Measurements from ENCODE around the gene ATF4.

ATF4 gene

GRCh38 chr22:39535831-39536449 lies 15.6 kb downstream of the ATF4 start:
- Histone ChIP-seq H3K36me3 (ENCODE audit: control insufficient read depth in 1 of 2, insufficient read depth in 2 of 2, low read length in 2 of 2) (peaks cover 0 to 3% of the 10 kb centered on the region in 2 donors), H3K9ac (ENCODE audit: low read depth in 1 of 2, low read length in 2 of 2) (no peak overlapping the region), H3K4me3 (ENCODE audit: low read depth in 1 of 2, low read length in 2 of 2) (no peak overlapping the region), H3K27me3 (ENCODE audit: control insufficient read depth in 1 of 2, insufficient read depth in 2 of 2, low read length in 2 of 2) (no peaks in the 10 kb centered on the region), H3K27ac (ENCODE audit: low read depth, low read length) (no peak overlapping the region), H3K9me3 (ENCODE audit: control insufficient read depth in 1 of 2, low read length in 2 of 2) (no peaks in the 10 kb centered on the region), H3K4me1 (ENCODE audit: control insufficient read depth in 1 of 2, insufficient read depth in 2 of 2, low read length in 2 of 2) (peaks cover 16 to 19% of the 10 kb centered on the region in 2 donors)

- no peak overlapping the region for H3K27ac ChIP-seq (ENCODE audit: low read depth, low read length)
- no peak overlapping the region for H3K4me3 ChIP-seq (ENCODE audit: low read depth in 1 of 2, low read length in 2 of 2)
- peaks cover 8 to 12% of the 10 kb centered on the region in 2 donors for H3K4me1 ChIP-seq (ENCODE audit: control insufficient read depth in 1 of 2, insufficient read depth in 2 of 2, low read length in 2 of 2)
- no peaks in the 10 kb centered on the region for H3K9me3 ChIP-seq (ENCODE audit: control insufficient read depth in 1 of 2, low read length in 2 of 2)
- no peaks in the 10 kb centered on the region for H3K27me3 ChIP-seq (ENCODE audit: control insufficient read depth in 1 of 2, insufficient read depth in 2 of 2, low read length in 2 of 2)
- H3K9ac ChIP-seq (ENCODE audit: low read depth in 1 of 2, low read length in 2 of 2) = no peak overlapping the region
- H3K36me3 ChIP-seq (ENCODE audit: control insufficient read depth in 1 of 2, insufficient read depth in 2 of 2, low read length in 2 of 2) = no peaks in the 10 kb centered on the region
These were observed 16.3 kb downstream of the ATF4 start for GRCh38 chr22:39536711-39537110.

GRCh38 chr22:39537975-39538374 lies 17.6 kb downstream of the ATF4 start:
- no peak overlapping the region for H3K27ac ChIP-seq (ENCODE audit: low read depth, low read length)
- no peaks in the 10 kb centered on the region for H3K9me3 ChIP-seq (ENCODE audit: control insufficient read depth in 1 of 2, low read length in 2 of 2)
- no peaks in the 10 kb centered on the region for H3K36me3 ChIP-seq (ENCODE audit: control insufficient read depth in 1 of 2, insufficient read depth in 2 of 2, low read length in 2 of 2)
- no peak overlapping the region for H3K4me3 ChIP-seq (ENCODE audit: low read depth in 1 of 2, low read length in 2 of 2)
- peaks cover 4 to 7% of the 10 kb centered on the region in 2 donors for H3K4me1 ChIP-seq (ENCODE audit: control insufficient read depth in 1 of 2, insufficient read depth in 2 of 2, low read length in 2 of 2)
- H3K9ac ChIP-seq (ENCODE audit: low read depth in 1 of 2, low read length in 2 of 2) = no peak overlapping the region
- H3K27me3 ChIP-seq (ENCODE audit: control insufficient read depth in 1 of 2, insufficient read depth in 2 of 2, low read length in 2 of 2) = no peaks in the 10 kb centered on the region

GRCh38 chr22:39543095-39543494 lies 22.7 kb downstream of the ATF4 start:
- no peaks in the 10 kb centered on the region for H3K9me3 ChIP-seq (ENCODE audit: control insufficient read depth in 1 of 2, low read length in 2 of 2)
- H3K9ac ChIP-seq (ENCODE audit: low read depth in 1 of 2, low read length in 2 of 2) = no peak overlapping the region
- H3K4me3 ChIP-seq (ENCODE audit: low read depth in 1 of 2, low read length in 2 of 2) = no peak overlapping the region
- peaks cover 3 to 10% of the 10 kb centered on the region in 2 donors for H3K27me3 ChIP-seq (ENCODE audit: control insufficient read depth in 1 of 2, insufficient read depth in 2 of 2, low read length in 2 of 2)
- no peak overlapping the region for H3K27ac ChIP-seq (ENCODE audit: low read depth, low read length)
- H3K4me1 ChIP-seq (ENCODE audit: control insufficient read depth in 1 of 2, insufficient read depth in 2 of 2, low read length in 2 of 2) = no peaks in the 10 kb centered on the region
- H3K36me3 ChIP-seq (ENCODE audit: control insufficient read depth in 1 of 2, insufficient read depth in 2 of 2, low read length in 2 of 2) = no peaks in the 10 kb centered on the region

GRCh38 chr22:39545386-39546365 lies 25.3 kb downstream of the ATF4 start:
- Histone ChIP-seq H3K36me3 (ENCODE audit: control insufficient read depth in 1 of 2, insufficient read depth in 2 of 2, low read length in 2 of 2) (no peaks in the 10 kb centered on the region), H3K4me1 (ENCODE audit: control insufficient read depth in 1 of 2, insufficient read depth in 2 of 2, low read length in 2 of 2) (no peaks in the 10 kb centered on the region), H3K9me3 (ENCODE audit: control insufficient read depth in 1 of 2, low read length in 2 of 2) (no peaks in the 10 kb centered on the region), H3K27ac (ENCODE audit: low read depth, low read length) (no peak overlapping the region), H3K27me3 (ENCODE audit: control insufficient read depth in 1 of 2, insufficient read depth in 2 of 2, low read length in 2 of 2) (peaks cover 11 to 22% of the 10 kb centered on the region in 2 donors), H3K9ac (ENCODE audit: low read depth in 1 of 2, low read length in 2 of 2) (no peak overlapping the region), H3K4me3 (ENCODE audit: low read depth in 1 of 2, low read length in 2 of 2) (no peak overlapping the region)

- no peaks in the 10 kb centered on the region for H3K9me3 ChIP-seq (ENCODE audit: control insufficient read depth in 1 of 2, low read length in 2 of 2)
- H3K36me3 ChIP-seq (ENCODE audit: control insufficient read depth in 1 of 2, insufficient read depth in 2 of 2, low read length in 2 of 2) = no peaks in the 10 kb centered on the region
- no peaks in the 10 kb centered on the region for H3K4me1 ChIP-seq (ENCODE audit: control insufficient read depth in 1 of 2, insufficient read depth in 2 of 2, low read length in 2 of 2)
- no peak overlapping the region for H3K27ac ChIP-seq (ENCODE audit: low read depth, low read length)
- peaks cover 11 to 24% of the 10 kb centered on the region in 2 donors for H3K27me3 ChIP-seq (ENCODE audit: control insufficient read depth in 1 of 2, insufficient read depth in 2 of 2, low read length in 2 of 2)
- no peak overlapping the region for H3K9ac ChIP-seq (ENCODE audit: low read depth in 1 of 2, low read length in 2 of 2)
- H3K4me3 ChIP-seq (ENCODE audit: low read depth in 1 of 2, low read length in 2 of 2) = no peak overlapping the region
These were observed 26.7 kb downstream of the ATF4 start for GRCh38 chr22:39546889-39547586.

GRCh38 chr22:39547587-39547947 lies 27.2 kb downstream of the ATF4 start:
- Histone ChIP-seq H3K27ac (ENCODE audit: low read depth, low read length) (no peak overlapping the region), H3K4me3 (ENCODE audit: low read depth in 1 of 2, low read length in 2 of 2) (no peak overlapping the region), H3K4me1 (ENCODE audit: control insufficient read depth in 1 of 2, insufficient read depth in 2 of 2, low read length in 2 of 2) (no peaks in the 10 kb centered on the region), H3K9me3 (ENCODE audit: control insufficient read depth in 1 of 2, low read length in 2 of 2) (no peaks in the 10 kb centered on the region), H3K27me3 (ENCODE audit: control insufficient read depth in 1 of 2, insufficient read depth in 2 of 2, low read length in 2 of 2) (peaks cover 11 to 27% of the 10 kb centered on the region in 2 donors), H3K36me3 (ENCODE audit: control insufficient read depth in 1 of 2, insufficient read depth in 2 of 2, low read length in 2 of 2) (no peaks in the 10 kb centered on the region), H3K9ac (ENCODE audit: low read depth in 1 of 2, low read length in 2 of 2) (no peak overlapping the region)

GRCh38 chr22:39553429-39553828 lies 33.1 kb downstream of the ATF4 start:
- Histone ChIP-seq H3K27me3 (ENCODE audit: control insufficient read depth in 1 of 2, insufficient read depth in 2 of 2, low read length in 2 of 2) (peaks cover 34 to 41% of the 10 kb centered on the region in 2 donors), H3K36me3 (ENCODE audit: control insufficient read depth in 1 of 2, insufficient read depth in 2 of 2, low read length in 2 of 2) (no peaks in the 10 kb centered on the region), H3K9me3 (ENCODE audit: control insufficient read depth in 1 of 2, low read length in 2 of 2) (no peaks in the 10 kb centered on the region), H3K4me3 (ENCODE audit: low read depth in 1 of 2, low read length in 2 of 2) (no peak overlapping the region), H3K4me1 (ENCODE audit: control insufficient read depth in 1 of 2, insufficient read depth in 2 of 2, low read length in 2 of 2) (no peaks in the 10 kb centered on the region), H3K27ac (ENCODE audit: low read depth, low read length) (no peak overlapping the region), H3K9ac (ENCODE audit: low read depth in 1 of 2, low read length in 2 of 2) (no peak overlapping the region)

- Histone ChIP-seq H3K9me3 (ENCODE audit: control insufficient read depth in 1 of 2, low read length in 2 of 2) (no peaks in the 10 kb centered on the region), H3K4me3 (ENCODE audit: low read depth in 1 of 2, low read length in 2 of 2) (no peak overlapping the region), H3K9ac (ENCODE audit: low read depth in 1 of 2, low read length in 2 of 2) (no peak overlapping the region), H3K36me3 (ENCODE audit: control insufficient read depth in 1 of 2, insufficient read depth in 2 of 2, low read length in 2 of 2) (no peaks in the 10 kb centered on the region), H3K4me1 (ENCODE audit: control insufficient read depth in 1 of 2, insufficient read depth in 2 of 2, low read length in 2 of 2) (no peaks in the 10 kb centered on the region), H3K27ac (ENCODE audit: low read depth, low read length) (no peak overlapping the region), H3K27me3 (ENCODE audit: control insufficient read depth in 1 of 2, insufficient read depth in 2 of 2, low read length in 2 of 2) (peaks cover 41 to 48% of the 10 kb centered on the region in 2 donors)
These were observed 33.8 kb downstream of the ATF4 start for GRCh38 chr22:39554151-39554550.

Measured in duodenal mucosa (tissue), 2 donors.